Fibroblast of the conjunctiva (primary cell): ENCODE data around the gene BAIAP3.
A peak's percentile ranks its signal among the peaks of the same experiment; 100 is the strongest.

Experiments used
- DNase-seq: peaks from one replicate; pipeline ENCODE4 v3.0.0-alpha.2; 2010; ENCODE audit warnings: low read depth

Gene BAIAP3

DNA sequence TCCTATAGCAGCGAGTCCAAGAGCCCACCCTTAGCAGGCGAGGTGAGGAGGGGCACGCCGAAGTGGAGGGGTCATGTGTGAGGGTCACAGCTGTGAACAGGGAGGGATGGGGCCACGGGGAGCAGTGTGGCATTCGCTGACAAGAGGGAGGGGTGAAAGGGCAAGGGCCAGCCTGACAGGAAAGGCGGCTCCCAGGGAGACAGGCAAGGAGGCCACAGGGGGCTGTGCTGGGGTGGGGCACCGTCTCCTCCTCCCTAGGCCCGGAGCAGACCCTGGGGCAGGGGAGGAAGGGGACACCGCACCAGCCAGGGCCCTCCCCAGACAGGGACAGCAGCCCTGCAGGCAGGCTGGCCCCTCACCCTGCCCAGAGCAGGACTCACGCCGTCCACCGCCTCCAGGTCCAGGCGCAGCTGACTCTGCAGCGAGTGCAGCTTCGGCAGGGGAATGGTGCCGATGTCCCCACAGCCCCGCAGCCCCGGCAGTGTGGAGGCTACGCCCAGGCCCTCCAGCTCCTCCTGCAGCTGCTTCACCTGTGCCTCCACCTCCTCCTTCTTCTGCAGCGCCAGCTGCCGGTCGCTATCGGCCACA, 33.4 kb downstream of the BAIAP3 start:
- no peak for DNase-seq

DNA sequence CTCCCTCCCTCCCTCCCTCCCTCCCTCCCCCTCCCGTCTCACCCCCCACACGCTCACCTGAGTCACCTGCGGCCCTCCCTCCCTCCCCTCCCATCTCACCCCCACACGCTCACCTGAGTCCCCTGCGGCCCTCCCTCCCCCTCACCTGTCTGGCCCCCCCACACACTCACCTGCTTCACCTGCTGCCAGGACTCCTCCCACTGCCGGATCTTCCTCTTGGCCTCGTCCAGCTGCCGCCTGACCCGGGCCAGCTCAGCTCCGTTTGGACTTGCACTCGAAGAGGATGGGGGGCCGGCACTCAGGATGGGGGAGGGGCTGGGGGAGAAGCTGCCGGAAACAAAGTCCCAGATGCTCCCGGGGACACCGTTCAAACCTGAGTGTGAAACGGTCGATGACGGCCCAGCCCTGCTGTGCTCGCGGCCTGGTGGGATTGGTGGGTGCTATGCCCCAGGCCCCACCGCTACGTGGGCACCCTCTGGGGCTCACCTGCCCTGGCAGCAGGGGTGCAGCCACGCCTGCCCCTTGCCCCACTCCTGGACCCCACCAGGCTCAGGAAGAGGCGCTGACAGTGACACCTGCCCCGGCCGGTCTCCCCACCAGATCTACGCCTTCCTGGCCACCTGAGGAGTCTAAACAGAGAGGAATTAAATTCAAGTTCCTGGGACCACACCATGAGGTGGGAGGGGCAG, 34.2 kb downstream of the BAIAP3 start:
- DNase-seq, result no peak

DNA sequence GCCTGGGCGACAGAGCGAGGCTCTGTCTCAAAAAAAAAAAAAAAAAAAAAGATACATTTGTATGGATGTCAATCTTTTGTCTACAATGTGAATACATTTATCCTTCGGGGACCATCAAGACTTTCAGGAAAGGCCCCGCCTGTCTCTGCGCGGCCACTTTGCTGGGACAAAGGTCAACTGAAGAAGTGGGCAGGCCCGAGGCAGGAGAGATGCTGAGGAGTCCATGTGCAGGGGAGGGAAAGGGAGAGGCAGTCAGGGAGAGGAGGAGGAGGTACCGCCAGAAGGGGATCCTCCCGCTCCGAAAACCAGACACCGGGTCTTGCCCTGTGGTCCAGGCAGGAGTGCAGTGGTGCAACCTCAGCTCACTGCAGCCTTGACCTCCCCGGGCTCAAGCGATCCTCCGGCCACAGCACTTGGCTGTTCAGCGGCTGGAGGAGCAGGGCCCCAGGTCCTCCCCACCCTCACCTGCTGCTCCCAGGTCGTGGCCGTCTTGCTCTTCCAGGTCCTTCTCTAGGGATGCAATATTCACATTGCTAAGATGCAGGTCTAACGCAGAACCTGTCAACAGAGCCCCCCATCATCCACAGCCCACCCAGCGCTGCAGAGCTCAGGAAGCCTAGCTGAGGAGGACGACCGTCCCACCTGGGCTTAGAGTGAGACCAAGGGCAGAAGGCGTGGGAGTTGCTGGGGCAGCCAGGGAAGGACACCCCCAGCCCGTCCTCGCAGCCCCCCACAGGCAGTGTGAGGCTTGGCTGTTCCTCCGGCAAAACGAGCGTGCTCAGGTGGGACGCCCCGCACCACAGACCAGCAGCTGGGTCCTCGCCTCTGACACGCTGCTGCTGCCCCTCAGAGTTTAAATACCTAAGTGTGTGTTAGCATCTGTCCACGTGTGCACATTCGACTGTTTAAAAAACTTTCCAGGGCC, 37.9 kb downstream of the BAIAP3 start:
- DNase-seq, result no peak

DNA sequence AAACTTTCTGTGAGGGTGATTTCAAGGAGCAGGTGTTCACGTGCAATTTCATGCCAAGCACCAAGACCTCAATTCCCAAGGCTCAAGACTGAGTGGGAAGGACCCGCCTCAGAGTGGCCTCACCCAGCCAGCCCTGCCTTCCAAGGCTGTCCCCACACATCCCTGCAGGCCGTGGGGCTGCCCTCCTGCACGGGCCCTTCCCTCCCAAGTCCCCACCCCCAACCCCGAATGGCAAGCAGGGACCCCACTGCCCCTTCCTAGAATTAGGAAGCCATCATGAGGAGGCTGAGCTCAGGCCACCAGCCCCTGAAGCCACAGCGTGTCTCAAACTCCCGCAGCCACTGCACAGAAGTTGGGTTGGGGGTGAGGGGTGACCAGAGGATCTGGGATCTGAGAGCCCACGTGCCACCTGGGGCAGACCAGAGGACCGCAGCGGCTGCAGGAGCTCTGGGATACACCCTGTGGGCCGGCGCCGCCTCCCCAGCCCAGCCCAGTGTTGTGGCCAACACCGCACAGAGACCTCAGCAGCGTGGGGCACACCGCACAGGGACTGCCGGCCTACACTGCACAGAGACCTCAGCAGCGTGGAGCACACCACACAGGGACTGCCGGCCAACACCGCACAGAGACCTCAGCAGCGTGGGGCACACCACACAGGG, 39.0 kb downstream of the BAIAP3 start:
- no peak for DNase-seq

DNA sequence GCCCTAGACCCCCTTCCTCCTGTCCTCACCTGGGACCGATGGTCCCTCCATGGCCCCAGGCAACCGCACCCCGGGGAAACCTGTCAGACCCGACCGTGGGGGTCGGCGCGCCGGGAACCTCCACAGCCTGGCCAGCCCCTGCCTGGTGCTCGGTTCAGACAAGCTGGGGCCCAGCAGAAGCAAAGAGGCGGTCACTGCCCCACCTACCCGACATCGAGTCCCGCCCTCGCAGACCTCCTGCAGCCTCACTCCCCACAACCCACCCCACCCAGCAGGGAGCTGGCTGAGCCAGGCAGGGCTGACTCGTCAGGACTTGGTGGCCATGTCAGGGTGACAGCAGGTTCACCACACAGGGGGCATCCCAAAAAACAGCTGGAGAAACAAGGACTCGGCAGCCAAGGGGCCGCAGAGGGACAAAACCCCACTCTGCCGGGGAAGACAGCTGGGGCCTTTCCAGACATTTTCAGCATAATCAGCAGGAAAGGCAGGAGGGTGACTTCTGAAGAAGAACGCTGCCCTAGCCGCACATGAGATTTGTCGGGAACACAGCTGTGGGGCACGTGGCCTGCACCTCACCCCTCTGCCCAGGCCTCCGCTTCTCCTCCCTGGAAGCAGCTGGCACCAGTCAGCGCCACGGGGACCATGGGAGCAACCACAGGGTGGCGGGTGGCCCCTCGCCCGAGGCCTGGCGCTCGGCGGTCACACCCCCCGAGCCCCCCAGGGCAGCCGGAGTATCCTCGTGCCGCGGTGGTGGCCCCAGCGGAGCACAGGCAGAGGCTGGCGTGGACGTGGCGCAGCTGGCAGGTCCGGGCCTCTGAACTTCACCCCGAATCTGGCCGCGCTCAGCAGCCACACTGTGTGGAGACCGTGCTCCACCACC, 41.2 kb downstream of the BAIAP3 start:
- no peak for DNase-seq

DNA sequence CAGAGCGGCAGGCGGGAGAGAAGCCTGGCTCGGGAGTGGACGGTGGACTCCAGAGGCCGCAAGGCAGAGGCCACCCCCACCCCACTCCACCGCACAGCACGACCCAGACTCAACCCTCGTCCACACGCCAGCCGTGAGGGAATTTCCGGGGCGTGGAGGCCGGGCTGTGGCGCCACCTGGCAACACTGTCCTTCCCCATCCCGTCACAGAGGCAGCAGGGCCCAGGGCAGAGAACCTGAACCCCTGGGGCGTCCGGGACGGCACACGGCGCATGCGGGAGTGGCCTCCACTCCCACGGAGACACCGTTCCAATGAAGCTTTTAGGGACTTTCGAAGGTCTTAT, 41.8 kb downstream of the BAIAP3 start:
- no peak for DNase-seq

DNA sequence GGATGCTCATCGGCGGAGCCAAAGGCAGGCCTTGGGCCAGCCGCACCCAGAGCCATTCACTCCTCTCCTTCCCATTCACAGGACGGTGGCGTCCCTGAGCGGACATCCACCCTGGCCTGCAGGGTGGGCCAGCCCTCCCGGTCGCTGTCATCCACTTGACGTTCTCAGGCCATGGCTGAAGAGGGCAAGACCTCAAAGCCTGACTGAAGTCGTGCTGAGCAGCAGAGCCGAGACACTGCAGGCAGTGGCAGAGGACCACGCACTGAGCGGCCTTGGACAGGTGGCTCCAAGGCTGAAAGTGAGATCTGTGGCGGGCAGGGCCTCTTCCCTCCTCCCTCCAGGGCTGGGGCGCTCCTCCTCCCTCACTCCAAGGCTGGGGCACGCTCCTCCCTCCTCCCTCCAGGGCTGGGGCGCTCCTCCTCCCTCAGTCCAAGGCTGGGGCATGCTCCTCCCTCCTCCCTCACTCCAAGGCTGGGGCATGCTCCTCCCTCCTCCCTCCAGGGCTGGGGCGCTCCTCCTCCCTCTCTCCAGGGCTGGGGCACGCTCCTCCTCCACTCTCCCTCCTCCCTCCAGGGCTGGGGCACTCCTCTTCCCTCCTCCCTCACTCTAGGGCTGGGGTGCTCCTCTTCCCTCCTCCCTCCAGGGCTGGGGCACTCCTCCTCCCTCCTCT, 42.4 kb downstream of the BAIAP3 start:
- no peak for DNase-seq

DNA sequence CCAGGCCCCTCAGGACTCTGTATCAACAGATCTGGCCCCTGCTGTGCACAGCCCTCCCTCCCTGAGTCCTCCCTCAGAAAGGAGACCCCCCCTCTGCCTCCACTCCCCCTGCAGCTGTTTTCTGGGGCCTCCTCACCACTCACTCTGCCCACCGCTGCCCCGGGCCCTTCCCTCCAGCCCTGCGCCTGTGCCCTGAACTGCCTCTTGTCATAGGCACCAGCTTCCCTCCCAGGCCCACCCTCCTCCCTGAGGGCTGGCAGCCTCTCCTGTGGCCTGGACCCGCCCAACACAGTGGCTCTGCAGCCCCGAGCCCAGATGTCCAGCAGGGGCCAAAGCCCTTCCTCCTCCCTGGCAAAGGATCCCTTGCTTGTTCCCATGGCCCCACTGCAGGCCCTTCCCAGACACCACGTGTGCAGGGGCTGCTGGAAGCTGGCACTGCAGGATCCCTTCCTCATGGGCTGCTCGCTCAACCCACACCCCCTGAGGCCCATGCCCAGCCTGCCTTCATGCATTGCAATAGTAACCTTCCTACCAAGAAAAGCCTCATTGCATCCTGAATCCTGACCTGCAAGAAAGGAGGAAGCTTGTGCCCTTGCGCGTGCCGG, 44.1 kb downstream of the BAIAP3 start:
- no peak for DNase-seq

DNA sequence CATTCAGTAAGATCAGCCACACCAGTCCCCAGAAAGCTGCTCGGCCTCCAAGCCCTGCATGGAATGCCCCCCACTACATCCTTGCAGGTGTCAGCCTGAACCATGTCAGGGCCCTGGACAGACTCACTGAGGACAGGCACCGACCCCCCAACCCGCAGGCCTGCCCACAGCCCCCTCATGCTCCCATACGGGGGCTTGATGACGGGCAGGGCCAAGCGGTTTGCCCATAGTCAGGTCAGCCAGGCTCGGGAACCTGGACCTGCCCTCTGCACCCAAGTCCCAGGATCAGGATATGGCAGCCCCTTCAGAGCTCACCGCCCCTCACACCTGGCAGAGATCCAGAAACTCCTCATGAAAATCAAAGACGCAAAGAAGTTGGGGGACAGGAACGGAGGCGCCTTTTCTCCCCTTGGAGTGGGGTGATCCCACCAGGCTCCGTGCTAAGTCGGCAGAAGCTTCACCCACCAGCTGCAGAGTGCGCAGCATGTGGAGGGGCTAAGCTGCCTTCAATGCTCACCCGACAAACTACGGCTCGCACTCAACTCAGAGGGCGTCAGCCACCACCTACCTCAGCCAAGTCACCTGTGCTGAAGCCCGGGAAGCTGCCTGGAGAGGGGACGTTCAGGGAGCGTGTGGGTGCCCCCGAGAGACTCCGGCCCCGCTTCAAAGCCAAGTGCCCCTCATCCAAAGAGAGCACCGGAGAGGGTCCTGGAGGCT, 44.8 kb downstream of the BAIAP3 start:
- DNase-seq, result no peak

DNA sequence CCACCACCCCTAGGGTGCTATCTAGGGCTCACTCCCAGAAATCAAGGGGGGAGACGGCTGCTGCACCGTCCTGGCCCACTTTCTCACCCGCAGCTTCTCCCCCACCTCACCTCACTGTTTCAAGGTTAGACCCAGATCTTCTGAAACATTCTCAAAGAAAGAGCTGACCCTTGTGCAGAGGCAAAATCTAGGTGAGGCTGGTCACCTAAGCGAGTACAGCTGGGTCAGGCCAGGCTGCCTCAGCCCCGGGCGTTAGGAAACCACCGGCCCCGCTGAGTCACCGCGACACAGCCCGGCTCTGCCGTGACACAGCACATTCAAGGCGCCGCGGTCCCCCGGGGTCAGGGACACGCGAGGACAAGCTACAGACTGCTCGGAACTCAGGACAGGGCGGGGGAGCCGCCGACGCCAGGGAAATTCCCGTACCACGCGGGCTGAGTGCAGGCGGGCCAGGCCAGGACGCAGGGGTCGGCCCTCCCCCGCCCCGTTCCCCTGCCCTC, 45.4 kb downstream of the BAIAP3 start:
- peak; percentile 20 for DNase-seq

DNA sequence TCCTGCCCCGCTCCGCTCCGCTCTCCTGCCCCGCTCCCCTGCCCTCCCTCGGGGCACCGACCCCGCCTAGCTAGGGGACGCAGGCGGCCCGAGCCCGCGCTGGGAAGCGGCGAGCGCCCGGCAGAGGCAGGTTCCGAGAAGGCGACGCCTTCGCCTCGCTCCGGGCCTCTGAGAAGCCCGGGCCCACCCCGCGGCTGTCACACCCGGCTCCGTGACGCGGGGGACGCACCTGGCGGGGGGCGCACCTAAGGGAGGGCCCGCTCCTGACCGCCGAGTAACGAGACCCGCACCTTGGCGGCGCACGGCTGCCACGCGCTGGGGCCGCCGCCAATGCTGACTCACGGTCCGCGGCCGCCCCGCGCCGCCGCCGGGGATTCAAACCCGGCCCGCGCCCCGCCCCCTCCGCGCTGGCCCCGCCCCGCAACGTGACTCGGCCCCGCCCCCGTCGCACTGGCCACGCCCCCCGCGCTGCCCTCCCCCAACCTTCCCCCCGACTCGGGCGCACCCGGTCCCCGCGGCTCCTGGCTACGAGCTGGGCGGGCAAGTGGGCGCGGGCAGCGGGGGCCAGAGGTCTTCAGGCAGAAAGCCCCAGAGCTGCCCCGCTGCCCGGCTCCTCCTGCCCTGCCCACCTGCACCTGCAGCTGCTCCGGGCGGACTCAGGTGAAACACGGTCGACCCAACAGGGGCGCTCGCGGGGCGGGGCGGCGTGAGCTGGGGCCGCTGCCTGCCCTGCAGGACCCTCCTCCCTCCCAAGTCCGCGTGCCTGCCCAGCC, 46.0 kb downstream of the BAIAP3 start:
- no peak for DNase-seq

DNA sequence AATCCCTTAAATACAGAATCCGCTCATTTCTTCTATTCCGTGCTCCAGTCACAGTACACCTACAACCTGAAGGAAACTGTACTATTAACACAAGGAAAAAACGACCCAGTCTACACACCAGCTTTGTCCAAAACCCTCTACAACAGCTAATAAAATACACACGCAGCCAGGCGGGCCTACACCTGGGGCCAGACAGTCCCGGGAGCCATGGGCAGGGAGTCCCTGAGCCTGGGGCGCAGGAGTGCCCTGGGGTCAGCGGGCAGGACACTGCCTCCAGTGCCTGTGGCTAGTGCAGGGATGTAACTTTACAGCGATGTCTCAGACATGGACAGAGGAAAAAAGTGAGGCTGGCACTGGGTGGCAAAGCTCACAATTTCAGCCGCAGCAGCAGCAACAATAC, 46.8 kb downstream of the BAIAP3 start:
- no peak for DNase-seq

DNA sequence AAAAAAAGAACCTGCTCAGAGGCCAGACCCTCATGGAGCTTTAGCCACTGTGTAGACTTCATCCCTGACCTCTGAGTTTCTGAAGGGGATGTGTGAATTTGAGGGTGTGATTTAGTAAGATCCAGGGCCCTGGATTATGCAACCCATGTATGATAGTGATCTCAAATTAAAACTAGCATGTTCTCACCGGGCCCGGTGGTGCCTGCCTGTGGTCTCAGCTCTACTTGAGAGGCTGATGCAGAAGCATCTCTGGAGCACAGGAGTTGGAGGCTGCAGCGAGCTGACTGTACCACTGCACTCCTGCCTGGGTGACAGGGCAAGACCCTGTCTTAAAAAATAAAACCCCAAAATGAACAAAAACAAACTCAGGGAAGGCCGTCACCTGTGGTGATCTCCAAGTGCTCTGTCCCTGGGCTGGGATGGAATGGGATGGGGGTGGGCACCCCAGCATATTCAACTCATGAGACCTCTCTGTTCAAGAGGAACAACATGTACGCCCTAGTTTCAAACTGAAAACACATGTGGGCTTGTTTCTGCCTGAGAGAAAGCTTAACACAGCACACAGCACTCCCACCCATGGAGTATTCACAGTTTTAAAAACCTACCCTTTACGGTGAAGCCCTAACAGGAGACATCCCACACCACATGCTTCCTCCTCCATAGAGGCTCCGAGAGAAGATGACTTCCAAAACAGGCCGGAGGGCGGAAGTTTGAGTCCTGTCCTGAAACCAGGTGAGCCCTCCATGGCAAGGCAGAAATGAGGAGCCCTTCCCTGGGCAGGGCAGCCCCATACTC, 48.4 kb downstream of the BAIAP3 start:
- DNase-seq, result no peak

DNA sequence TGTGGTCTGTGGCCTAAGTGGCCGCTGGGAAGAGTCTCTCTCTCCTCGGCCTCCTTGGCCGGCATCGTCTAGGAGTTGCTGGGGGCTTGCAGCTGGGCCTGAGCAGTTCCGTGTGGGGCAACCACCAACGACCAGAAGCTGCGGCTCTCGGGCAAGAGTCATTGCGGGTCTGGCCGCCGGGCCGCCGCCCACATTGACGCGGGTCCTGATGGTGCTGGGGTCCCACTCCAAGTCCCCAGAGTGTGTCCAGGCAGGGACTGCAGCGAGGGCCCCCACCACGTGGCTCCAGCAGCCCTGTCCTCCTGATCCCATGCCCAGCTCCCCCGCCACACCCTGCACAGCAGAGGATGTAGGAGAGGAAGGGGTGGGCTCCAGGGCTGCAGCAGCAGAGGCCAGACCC, 50.1 kb downstream of the BAIAP3 start:
- no peak for DNase-seq

DNA sequence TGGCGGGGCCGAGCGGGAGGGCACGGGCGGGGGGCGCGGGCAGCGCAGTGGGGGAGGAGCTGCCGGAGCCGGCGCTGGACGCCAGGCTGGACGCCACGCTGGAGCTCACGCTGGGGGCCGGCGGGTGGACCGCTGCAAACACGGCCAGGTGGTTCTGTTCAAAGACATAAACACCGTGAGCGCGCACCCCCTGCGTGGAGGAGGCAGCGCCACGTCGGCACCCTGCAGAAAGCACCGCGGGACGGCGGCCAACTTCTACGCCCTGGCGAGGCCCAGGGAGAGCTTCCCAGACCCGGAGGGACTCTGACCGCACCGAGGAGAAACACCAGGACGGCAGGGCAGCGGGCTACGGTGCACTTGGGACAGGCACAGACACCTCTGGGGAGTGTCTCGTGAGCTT, 51.8 kb downstream of the BAIAP3 start:
- no peak for DNase-seq

DNA sequence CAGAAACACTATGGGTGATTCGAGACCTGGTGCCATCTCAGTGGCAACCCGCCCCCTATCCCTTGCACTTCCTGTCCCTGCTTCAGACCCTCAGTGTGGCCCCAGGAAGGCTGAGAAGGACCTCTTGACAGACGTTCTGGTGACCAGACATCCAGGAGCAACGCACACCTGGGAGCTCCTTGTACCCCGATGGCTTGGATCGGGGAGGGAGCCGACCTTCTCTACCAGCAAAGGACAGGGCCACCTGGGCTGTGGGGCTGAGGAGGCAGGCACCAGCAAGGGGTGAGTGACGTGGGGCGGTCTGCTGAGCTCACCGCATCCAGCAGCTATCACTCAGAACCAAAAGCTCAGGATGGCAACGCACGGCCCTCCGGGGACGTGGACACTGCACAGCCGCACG, 53.9 kb downstream of the BAIAP3 start:
- no peak for DNase-seq

DNA sequence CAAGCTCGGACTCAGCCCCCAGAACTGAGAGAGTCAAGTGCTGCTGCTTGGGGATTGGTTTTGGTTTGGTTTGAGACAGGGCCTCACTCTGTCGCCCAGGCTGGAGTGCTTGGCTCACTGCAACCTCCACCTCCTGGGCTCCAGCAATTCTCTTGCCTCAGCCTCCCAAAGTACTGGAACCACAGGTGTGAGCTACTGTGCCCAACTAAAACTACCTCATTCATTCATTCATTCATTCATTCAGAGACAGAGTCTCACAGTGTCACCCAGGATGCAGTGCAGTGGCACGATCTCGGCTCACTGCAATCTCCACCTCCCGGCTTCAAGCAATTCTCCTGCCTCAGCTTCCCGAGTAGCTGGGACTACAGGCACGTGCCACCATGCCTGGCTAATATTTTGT, 56.3 kb downstream of the BAIAP3 start:
- no peak for DNase-seq

DNA sequence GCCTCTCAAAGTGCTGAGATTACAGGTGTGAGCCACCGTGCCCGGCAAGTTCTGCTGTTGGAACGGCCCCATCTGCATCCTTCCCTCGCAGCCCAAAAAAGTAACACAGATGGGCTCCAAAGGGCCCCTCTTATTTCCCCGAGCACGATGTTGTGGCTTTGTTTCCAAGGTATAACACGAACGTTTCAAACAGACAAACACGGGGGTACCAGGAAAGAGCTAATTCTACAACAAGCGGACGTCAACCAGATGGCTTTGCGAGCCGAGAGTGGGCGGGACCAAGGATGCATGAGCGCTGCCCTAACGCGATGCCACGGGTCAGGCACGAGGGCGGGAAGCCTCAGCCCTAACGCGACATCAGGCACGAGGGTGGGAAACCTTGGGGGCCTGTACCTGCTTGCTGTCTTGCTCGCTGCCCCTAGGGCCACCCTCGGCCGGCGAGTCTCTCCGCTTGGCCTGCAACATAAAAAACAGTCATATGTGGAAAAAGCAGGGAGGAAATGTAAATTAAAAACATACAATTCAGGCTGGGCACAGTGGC, 56.9 kb downstream of the BAIAP3 start:
- no peak for DNase-seq
